Measurements from ENCODE around the gene CDKN1B. TPM values are rescaled to one million over a fixed set of nuclear protein-coding genes. Genes with fewer than 3 reads are reported as not detected.

The CDKN1B gene
- total and polyA plus RNA-seq, 2 donors (not counting 3 experiments of a cell fraction or from before 2014, with no cell fraction given) = 12.7 to 40.8 TPM

GRCh38 chr12:12699345-12699744, 17.8 kb upstream of the CDKN1B start:
- H3K36me3 ChIP-seq (ENCODE audit: control insufficient read depth in 2 of 2, extremely low read depth in 1 of 2, insufficient read depth in 2 of 2, low read length in 2 of 2) = no peaks in the 10 kb centered on the region
- POLR2A ChIA-PET = no interaction called here
- CTCF ChIA-PET = no interaction called here
- intact Hi-C loops (cut with micrococcal nuclease) = loop anchor here (5.0 kb wide), 1 partner anchor 362 kb away; no protein-coding TSS in a partner anchor
- no peak overlapping the region for H3K4me3 ChIP-seq (replicated peaks in 1 of 3; ENCODE audit: insufficient read depth in 1 of 3, low read depth in 1 of 3, low read length in 3 of 3)
- H3K9me1 ChIP-seq (replicated peaks; ENCODE audit: control insufficient read depth, extremely low read depth, insufficient read depth, low read length) = no peaks in the 10 kb centered on the region
- H4K20me1 ChIP-seq (replicated peaks; ENCODE audit: control insufficient read depth, extremely low read depth, insufficient read depth, low read length) = no peaks in the 10 kb centered on the region
- dilution Hi-C loops (cut with MboI; ENCODE audit: extremely low pct_ligation_motif_present, low sequenced_read_pairs) = no loop called here
- H3K4me1 ChIP-seq (ENCODE audit: control insufficient read depth, extremely low read depth, insufficient read depth, low read length) = peaks cover 9% of the 10 kb centered on the region
- no peaks in the 10 kb centered on the region for H3K9me3 ChIP-seq (replicated peaks; ENCODE audit: control insufficient read depth, insufficient read depth, low read length)
- H3K27me3 ChIP-seq (ENCODE audit: control insufficient read depth in 2 of 2, insufficient read depth in 2 of 2, low read length in 2 of 2) = no peaks in the 10 kb centered on the region
- H3K79me2 ChIP-seq (ENCODE audit: control insufficient read depth, insufficient read depth, low read length) = no peaks in the 10 kb centered on the region
- no peak overlapping the region for H3K27ac ChIP-seq (ENCODE audit: insufficient read depth, low read depth, low read length)
- H3K9ac ChIP-seq (replicated peaks; ENCODE audit: extremely low read depth, insufficient read depth, low read length) = no peak overlapping the region
- DNase-seq (ENCODE audit: low read depth, low spot score) (no peak), FAIRE-seq (no peak)
- no peak overlapping the region for H2AFZ ChIP-seq (ENCODE audit: low read depth, low read length)
- no peak overlapping the region for H3K4me2 ChIP-seq (ENCODE audit: insufficient read depth, low read length)
- TF ChIP-seq POLR2A (IDR thresholded peaks at IDR 0.05; ENCODE audit: low read depth, low read length) (no peak), GATA2 (IDR thresholded peaks at IDR 0.05; ENCODE audit: insufficient read depth, insufficient read length, low read depth, low read length) (no peak), EZH2 (IDR thresholded peaks at IDR 0.05; ENCODE audit: borderline replicate concordance, low read depth, low read length, severe bottlenecking) (no peak), JUN (IDR thresholded peaks at IDR 0.05; ENCODE audit: borderline replicate concordance, insufficient read depth, insufficient read length, low read depth) (no peak), FOS (IDR thresholded peaks at IDR 0.05; ENCODE audit: borderline replicate concordance, insufficient read depth, low read length) (no peak), MYC (IDR thresholded peaks at IDR 0.05; ENCODE audit: low read depth, low read length) (no peak), POLR2AphosphoS5 (IDR thresholded peaks at IDR 0.05; ENCODE audit: insufficient read depth, low read depth, low read length) (no peak)
- TF ChIP-seq, protein P1, sequence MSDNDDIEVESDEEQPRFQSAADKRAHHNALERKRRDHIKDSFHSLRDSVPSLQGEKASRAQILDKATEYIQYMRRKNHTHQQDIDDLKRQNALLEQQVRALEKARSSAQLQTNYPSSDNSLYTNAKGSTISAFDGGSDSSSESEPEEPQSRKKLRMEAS (IDR thresholded peaks at IDR 0.05; ENCODE audit: insufficient read depth, insufficient read length) = no peak
- TF ChIP-seq, protein P2, sequence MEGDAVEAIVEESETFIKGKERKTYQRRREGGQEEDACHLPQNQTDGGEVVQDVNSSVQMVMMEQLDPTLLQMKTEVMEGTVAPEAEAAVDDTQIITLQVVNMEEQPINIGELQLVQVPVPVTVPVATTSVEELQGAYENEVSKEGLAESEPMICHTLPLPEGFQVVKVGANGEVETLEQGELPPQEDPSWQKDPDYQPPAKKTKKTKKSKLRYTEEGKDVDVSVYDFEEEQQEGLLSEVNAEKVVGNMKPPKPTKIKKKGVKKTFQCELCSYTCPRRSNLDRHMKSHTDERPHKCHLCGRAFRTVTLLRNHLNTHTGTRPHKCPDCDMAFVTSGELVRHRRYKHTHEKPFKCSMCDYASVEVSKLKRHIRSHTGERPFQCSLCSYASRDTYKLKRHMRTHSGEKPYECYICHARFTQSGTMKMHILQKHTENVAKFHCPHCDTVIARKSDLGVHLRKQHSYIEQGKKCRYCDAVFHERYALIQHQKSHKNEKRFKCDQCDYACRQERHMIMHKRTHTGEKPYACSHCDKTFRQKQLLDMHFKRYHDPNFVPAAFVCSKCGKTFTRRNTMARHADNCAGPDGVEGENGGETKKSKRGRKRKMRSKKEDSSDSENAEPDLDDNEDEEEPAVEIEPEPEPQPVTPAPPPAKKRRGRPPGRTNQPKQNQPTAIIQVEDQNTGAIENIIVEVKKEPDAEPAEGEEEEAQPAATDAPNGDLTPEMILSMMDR (IDR thresholded peaks at IDR 0.05; ENCODE audit: extremely low read depth in 1 of 2, insufficient read depth in 1 of 2, low read depth in 1 of 2, low read length in 2 of 2) = no peak
- BruUV-seq (replicated peaks) = no TSS peak

All from endothelial cell of umbilical vein (primary cell).